Measurements from ENCODE around the gene DCDC1.

DCDC1 gene

GRCh38 chr11:30914143-30914762, 455.3 kb downstream of the DCDC1 start:
- no peak for DNase-seq (ENCODE audit: low spot score)

DNA sequence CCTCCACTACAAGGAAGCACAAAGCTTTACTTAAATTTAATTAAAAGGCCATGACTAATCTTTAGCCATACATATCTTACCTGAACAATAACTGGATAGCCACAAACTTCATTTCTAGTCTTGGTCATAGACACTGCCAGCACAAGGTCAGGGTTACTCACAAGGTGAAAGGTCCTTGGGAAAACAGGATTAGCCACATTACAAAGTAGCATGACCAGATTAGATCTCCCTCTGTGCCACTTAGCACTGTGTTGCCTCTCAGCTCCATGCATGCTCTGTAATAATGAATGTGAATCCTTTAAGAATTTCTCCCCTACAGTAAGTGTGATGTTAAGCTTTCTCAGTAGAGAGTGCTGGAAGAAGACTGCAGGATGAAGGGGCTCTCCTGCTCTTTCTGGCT, 458.3 kb downstream of the DCDC1 start:
- DNase-seq (ENCODE audit: low spot score), result no peak

DNA sequence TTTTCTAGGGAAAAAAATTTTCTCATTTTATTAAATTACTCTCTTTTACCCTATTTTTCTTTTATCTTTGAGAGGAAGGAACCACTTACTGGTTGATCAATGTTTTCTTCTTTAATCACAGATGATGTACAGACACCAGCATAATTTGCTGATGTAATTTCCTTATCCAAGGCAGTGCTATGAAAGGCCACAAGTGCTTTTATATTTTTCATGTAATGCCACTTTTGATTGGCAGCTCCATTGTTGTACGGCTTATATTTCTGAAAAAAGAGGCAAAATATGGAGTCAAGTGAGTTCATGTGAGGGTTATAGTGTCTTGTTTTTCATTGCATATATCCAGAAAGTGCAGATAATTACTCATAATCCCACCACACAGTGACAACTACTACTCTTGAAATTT, 460.7 kb downstream of the DCDC1 start:
- no peak for DNase-seq (ENCODE audit: low spot score)

DNA sequence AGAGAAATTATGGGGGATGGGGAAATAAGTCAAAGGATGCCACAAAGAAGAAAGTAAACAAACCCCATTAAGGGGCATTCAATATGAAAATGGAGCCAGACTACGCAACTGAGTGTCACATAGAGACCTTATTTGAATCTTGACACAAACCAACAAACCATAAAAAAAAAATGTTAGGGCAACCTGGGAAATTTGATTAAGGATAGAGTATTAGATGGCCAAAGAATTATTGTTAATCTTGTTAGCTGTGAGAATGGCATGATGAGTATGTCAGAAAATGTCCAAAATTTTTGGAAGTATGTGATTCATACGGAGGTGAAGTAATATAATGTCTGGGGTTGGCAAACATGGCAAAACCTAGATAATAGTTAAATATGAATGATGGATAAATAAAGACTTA, 461.3 kb downstream of the DCDC1 start:
- no peak for DNase-seq (ENCODE audit: low spot score)

GRCh38 chr11:30902929-30903328, 466.6 kb downstream of the DCDC1 start:
- no peak for DNase-seq (ENCODE audit: low spot score)

GRCh38 chr11:30895046-30895445, 474.5 kb downstream of the DCDC1 start:
- no peak for DNase-seq (ENCODE audit: low spot score)

GRCh38 chr11:30893318-30893717, 476.2 kb downstream of the DCDC1 start:
- no peak for DNase-seq (ENCODE audit: low spot score)

DNA sequence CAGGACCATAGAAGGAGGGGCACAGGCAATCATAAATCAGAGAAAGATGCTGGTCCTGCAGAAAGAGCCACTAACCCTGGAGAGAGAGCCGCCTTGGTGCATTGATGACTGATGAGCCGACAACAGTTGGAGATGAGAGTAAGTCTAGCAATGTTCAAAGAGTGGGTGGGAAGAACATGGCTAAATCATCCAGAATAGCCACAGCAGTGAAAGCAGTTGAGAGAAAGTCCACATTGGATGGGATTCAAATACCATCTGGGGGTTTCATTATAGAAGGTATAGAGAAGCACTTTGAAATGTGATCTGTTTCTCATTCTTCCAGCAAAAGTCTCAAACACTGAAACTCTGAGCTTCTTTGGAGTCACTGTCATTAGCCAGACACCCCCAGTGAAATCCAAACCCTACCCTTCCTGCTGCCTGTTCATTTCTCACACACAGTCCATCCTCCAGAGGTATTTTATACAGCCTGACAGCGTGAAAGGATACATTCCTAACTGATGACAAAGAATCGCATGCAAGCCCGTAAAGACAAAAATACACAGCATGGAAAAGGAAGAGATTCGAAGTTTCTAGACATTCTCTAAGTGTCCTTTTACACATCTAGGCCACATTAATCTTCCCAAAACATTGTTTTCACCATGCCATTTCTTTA, 480.3 kb downstream of the DCDC1 start:
- no peak for DNase-seq (ENCODE audit: low spot score)

DNA sequence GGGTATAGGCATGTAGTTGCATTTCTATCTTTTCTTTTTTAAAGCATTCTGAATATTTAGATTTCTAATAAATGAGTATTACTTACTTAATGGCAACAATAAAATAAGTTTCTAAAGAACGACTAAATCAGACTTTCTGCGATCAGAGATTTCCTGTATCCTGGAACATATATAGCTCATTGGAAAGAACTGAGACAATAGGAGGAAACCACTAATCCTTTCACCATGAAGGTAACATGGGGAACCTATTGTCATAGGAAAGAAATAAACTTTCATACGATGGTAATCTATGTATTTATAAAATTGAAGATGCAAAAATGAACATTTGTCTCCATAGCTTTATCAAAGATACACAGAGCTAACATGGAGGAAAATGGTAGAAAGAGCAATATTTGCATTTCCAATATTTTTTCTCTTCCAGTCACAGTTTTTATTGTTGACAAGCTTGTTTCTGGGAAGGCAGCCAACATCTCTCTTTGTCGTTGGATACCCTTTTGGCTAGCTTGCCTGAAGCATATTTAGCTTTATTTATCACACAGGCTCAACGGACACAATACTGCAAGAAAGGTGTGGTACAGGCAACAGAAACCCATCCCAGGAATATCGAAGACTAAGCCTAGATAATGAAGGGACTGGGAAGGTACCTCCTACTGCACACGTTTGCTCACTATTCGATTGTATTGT, 490.1 kb downstream of the DCDC1 start:
- no peak for DNase-seq (ENCODE audit: low spot score)

GRCh38 chr11:30878400-30878799, 491.1 kb downstream of the DCDC1 start:
- DNase-seq (ENCODE audit: low spot score), result no peak

DNA sequence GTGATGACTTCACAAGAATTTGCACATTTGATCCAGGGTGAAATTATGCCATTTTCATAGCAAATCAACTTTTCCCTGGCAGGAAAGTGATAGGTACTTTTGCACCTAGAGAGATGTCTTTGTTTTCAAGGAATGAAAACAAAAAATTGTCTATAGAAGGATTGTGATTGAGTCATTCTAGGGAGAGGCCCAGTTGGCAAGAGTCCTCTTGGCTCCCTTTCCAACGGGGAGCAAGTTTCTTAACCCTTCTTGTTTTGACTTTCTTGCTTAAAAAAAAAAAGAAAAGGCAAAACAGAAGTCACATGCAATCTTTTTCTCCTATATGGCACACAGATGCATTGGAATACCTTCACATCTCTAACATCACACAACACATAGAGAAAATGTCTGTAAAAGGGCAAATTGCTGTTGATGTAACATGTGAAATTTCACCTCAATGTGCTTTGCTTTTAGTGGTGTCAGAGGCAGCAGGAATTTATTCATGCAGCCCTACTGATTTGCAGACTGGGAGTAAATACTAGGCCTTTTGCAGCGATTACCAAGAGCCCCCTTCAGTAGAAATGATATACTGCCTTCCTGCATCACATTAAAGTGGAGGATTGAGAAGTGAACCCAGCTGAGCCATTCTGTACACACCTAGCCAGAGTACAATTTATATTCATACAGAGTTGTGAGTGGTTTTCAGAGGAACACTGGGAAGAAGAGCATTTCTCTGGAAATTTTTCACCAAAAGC, 492.7 kb downstream of the DCDC1 start:
- no peak for DNase-seq (ENCODE audit: low spot score)

- DNase-seq (ENCODE audit: low spot score), result no peak
These were observed 493.3 kb downstream of the DCDC1 start for GRCh38 chr11:30876228-30876627.

GRCh38 chr11:30875806-30876205, 493.7 kb downstream of the DCDC1 start:
- DNase-seq (ENCODE audit: low spot score), result no peak

DNA sequence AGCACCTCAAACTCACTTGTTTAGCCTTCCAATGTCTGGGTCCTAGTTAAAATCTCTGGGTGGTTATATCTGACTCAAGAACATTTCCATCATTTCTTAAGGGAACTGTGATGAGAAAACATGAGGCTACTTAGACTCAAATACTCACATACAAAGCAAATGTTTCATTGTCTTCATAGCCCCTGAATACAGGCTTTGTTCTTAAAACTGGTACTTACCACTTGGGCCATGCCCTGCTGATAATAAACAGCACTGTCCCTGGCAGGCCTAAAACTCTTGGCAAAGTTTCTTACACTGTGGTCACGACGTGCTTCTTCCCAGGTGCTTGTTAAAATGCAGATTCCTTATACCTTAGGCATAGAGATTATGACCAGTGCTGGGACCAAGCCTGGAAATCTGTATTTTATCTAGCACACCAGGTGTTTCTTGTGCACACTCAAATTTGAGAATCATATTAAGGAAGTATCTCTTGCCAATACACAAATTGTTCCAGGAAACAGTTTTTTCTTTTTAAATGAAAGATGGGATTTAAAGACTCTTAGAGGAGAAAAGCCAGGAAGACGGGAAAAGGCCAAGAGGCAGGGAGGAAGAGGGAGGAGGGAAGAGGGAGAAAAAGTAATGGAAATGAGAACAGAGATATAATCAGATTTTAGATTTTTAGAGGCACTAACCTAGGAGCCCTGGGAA, 495.5 kb downstream of the DCDC1 start:
- no peak for DNase-seq (ENCODE audit: low spot score)

DNA sequence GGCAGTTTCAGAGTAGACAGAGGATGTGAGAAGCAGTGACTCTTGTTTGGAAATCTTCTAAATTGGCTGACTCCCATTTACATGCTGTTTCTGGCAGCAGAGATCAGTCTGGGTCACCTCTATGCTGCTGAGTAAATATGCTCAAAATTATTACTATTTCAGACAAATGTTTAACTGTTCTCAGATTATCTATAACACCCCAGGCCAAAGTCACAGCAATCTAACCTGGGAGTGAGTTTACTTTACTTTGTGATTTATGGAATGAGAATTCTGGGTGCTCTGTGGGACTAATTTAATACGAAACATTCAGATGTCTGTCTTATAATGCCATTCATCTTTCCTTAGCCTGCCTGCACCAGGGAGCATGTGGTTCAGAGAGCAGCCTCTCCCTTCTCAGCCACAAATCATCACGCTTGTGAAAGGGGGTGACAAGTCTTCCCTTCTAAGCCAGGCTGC, 500.9 kb downstream of the DCDC1 start:
- no peak for DNase-seq (ENCODE audit: low spot score)

- no peak for DNase-seq (ENCODE audit: low spot score)
These were observed 506.3 kb downstream of the DCDC1 start for GRCh38 chr11:30863209-30863608.

- no peak for DNase-seq (ENCODE audit: low spot score)
These were observed 508.0 kb downstream of the DCDC1 start for GRCh38 chr11:30861531-30861930.

GRCh38 chr11:30861064-30861463, 508.5 kb downstream of the DCDC1 start:
- no peak for DNase-seq (ENCODE audit: low spot score)

DNA sequence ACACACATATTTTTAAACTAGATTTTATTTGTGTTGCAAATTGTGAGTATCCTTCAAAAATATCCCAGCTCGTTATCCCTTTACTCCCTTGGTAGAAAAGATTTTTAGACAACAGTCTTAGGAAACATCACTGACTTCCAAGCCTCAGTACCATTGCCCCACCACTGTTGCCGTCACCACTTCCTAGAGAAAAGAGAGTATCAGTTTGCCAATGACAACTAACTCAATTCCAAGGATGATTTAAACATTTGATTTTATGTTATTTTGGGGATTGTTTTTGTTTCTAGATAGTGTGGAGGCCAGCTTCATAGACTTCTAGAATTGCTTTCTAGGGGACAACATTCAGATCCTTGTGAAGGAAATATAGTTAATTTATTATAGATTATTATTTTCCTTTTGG, 509.4 kb downstream of the DCDC1 start:
- DNase-seq (ENCODE audit: low spot score), result no peak

DNA sequence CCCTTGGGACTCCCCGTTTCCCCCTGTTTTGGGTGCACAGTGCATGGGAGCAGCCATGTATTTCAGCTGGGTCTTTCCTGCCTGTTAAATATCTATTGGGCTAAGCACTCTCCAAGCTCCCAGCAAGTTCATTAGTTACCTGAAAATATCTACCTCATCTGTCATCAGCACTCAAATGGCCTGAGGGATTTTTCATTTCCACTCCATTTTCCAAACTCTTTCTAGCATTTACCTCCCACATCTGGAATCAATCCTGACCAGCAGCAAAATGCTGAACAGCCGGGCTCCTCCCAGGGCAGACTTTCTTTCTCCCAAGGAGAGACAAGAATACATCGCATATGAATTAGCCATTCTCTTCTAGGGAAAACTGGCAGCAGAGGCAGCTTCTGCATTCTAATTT, 509.9 kb downstream of the DCDC1 start:
- DNase-seq (ENCODE audit: low spot score), result no peak

GRCh38 chr11:30855383-30856006, 514.0 kb downstream of the DCDC1 start:
- no peak for DNase-seq (ENCODE audit: low spot score)

GRCh38 chr11:30853439-30853838, 516.1 kb downstream of the DCDC1 start:
- DNase-seq (ENCODE audit: low spot score), result no peak

All from hepatic stellate cell (primary cell).